ENCODE measurements around the gene NPHP4. TPM values are rescaled to one million over a fixed set of nuclear protein-coding genes. Genes with fewer than 3 reads are reported as not detected.
A peak's percentile ranks its signal among the peaks of the same experiment; 100 is the strongest.

NPHP4 gene
- total and polyA plus RNA-seq, 9 of the 15 experiments (the other 6 are each of a cell fraction or from before 2014, with no cell fraction given): 0.52 to 26.2 (median 6.7) TPM

GRCh38 chr1:5818755-5819154 is 173.5 kb downstream of the NPHP4 start:
- Histone ChIP-seq H3K36me3 (ENCODE audit: control insufficient read depth, insufficient read depth, low read length) (no peaks in the 10 kb centered on the region), H3K4me2 (ENCODE audit: insufficient read depth, low read length) (no peak overlapping the region), H3K27ac (ENCODE audit: extremely low read depth, low read depth, low read length) (no peak overlapping the region), H2AFZ (ENCODE audit: low read depth, low read length) (no peak overlapping the region), H3K9me3 (replicated peaks; ENCODE audit: control insufficient read depth, insufficient read depth, low read depth, low read length) (peaks cover 2% of the 10 kb centered on the region), H3K27me3 (ENCODE audit: control insufficient read depth in 2 of 2, insufficient read depth in 2 of 2, low read length in 2 of 2) (peaks cover 35 to 53% of the 10 kb centered on the region in 2 experiments), H3K79me2 (ENCODE audit: control insufficient read depth, insufficient read depth, low read length) (no peaks in the 10 kb centered on the region), H3K4me3 (no peak overlapping the region), H3K4me1 (replicated peaks in 1 of 2; ENCODE audit: control insufficient read depth in 2 of 2, insufficient read depth in 2 of 2, low read length in 2 of 2) (no peaks in the 10 kb centered on the region), H3K9me1 (ENCODE audit: control insufficient read depth, insufficient read depth, low read length) (no peaks in the 10 kb centered on the region), H4K20me1 (replicated peaks; ENCODE audit: control insufficient read depth, insufficient read depth, low read length) (0 out of 2 replicates have a peak, but pooled peaks cover 13% of the 10 kb centered on the region), H3K9ac (ENCODE audit: insufficient read depth in 1 of 2, low read depth in 2 of 2, low read length in 2 of 2) (no peak overlapping the region)
- POLR2A ChIA-PET: no interaction called here
- no peak for FAIRE-seq
- 16% methylated on average over 14 of the region's 14 CpGs for WGBS (ENCODE audit: insufficient coverage, low coverage, missing lambda C conversion rate)
- BruUV-seq (replicated peaks): no TSS peak
- no peak for ATAC-seq
- intact Hi-C loops (cut with micrococcal nuclease): no loop called here
- CTCF ChIA-PET (ENCODE audit: low intra/inter-chr PET ratio): no interaction called here
- DNase-seq (ENCODE audit: extremely low read depth in 1 of 4, low spot score in 3 of 4): no peak
- in situ Hi-C loops (cut with MboI): no loop called here
- TF ChIP-seq ZBTB9 (CRISPR knock-in tag; IDR thresholded peaks at IDR 0.05) (no peak), NRF1 (conservative IDR thresholded peaks at IDR 0.05 in 1 of 2, IDR thresholded peaks at IDR 0.05 in 1 of 2) (peak; percentile 83 to 85)
- TF ChIP-seq, protein P1, sequence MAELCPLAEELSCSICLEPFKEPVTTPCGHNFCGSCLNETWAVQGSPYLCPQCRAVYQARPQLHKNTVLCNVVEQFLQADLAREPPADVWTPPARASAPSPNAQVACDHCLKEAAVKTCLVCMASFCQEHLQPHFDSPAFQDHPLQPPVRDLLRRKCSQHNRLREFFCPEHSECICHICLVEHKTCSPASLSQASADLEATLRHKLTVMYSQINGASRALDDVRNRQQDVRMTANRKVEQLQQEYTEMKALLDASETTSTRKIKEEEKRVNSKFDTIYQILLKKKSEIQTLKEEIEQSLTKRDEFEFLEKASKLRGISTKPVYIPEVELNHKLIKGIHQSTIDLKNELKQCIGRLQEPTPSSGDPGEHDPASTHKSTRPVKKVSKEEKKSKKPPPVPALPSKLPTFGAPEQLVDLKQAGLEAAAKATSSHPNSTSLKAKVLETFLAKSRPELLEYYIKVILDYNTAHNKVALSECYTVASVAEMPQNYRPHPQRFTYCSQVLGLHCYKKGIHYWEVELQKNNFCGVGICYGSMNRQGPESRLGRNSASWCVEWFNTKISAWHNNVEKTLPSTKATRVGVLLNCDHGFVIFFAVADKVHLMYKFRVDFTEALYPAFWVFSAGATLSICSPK (IDR thresholded peaks at IDR 0.05; ENCODE audit: borderline replicate concordance): no peak
